ENCODE data around the gene SYNM. TPM values are rescaled to one million over a fixed set of nuclear protein-coding genes. Genes with fewer than 3 reads are reported as not detected.

SYNM gene
- total RNA-seq, 4 donors from 2014 or later, result 26.7 to 61.2 (median 45.3) TPM

- no peak for TF ChIP-seq CTCF (IDR thresholded peaks at IDR 0.05; ENCODE audit: low read depth)
Observed at GRCh38 chr15:99059010-99059981, 45.6 kb upstream of the SYNM start.

- TF ChIP-seq CTCF (IDR thresholded peaks at IDR 0.05; ENCODE audit: low read depth), result no peak
Observed at GRCh38 chr15:99062226-99062625, 42.7 kb upstream of the SYNM start.

DNA sequence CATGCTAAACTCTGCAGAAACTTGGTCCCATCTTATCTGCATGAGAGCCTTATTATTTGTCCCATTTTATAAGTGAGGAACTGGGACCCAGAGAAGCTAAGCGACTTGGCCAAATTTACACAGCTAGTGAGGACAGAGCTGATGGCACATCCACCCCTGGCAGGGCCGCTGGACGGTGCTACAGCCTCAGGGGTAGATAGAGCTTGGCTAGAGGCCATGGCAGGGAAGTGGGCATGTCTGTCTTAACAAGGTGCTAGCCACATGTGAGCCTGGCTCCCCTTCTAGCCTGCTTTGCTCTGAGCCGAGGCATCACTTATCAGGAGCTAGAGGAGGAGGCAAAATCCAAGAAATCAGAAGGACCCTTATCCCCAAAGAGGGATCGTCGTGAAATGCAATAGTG, 36.7 kb upstream of the SYNM start:
- no peak for TF ChIP-seq CTCF (IDR thresholded peaks at IDR 0.05; ENCODE audit: low read depth)

GRCh38 chr15:99070208-99070607, 34.7 kb upstream of the SYNM start:
- TF ChIP-seq CTCF (IDR thresholded peaks at IDR 0.05; ENCODE audit: low read depth), result no peak

- TF ChIP-seq CTCF (IDR thresholded peaks at IDR 0.05; ENCODE audit: low read depth), result no peak
Observed at GRCh38 chr15:99071091-99071680, 33.7 kb upstream of the SYNM start.

DNA sequence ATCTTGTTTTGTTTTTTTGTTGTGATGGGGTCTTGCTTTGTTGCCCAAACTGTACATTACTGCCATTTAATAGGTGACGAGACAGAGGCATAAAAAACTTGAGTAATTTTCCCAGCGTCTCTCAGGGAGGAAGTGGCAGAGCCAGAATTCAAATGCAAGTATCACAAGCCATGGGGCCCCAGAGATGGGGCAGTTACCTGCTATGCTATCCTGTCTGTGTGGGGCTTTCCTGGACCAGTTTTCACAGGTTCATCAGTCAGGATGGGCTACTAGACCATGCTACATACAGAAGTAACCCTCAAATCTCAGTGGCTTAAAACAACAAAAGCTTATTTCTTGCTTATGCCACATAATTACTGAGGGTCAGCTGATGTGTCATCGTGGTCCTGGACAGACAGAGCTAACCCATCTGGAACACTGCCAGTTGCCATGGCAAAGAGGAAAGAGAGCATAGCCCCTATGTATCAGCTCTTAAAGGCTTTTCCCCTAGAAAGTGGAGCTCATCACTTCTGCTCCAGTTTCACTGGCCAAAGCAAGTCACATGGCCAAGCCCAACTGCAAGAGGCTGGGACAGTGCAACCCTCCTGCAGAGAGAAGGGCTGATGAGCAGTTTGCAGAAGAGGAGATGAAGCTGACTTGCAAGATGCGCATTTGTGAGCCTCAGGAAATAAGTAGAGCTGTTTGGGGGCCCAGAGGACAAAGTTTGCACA, 31.7 kb upstream of the SYNM start:
- no peak for TF ChIP-seq CTCF (IDR thresholded peaks at IDR 0.05; ENCODE audit: low read depth)

DNA sequence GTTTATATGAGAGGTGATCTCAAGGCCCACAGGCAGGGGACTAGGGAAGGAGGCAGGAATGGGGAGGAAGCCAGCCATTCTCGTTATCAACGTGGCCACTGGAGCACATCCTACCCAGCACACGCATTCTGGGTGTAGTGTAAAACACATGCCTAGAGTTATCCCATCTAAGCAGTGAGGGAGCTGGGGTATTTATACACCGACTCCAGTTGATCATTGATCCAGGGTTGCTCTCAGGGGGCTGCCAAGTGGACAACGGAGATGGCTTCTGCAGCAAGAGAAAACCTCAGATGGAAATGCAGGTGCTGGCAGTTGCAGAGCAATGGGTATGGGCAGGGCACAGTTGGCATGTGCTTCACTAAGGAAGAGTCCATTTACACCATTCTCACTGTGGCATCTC, 30.4 kb upstream of the SYNM start:
- TF ChIP-seq CTCF (IDR thresholded peaks at IDR 0.05; ENCODE audit: low read depth), result no peak

Measured in subcutaneous adipose tissue (tissue), 4 donors.